Pulmonary artery endothelial cell (primary cell): ENCODE data around the gene FRMPD2. TPM values are rescaled to one million over a fixed set of nuclear protein-coding genes. Genes with fewer than 3 reads are reported as not detected.
"Not testable (repeated sequence)": the region's sequence is repeated elsewhere in the genome, so short reads cannot be mapped to it uniquely, and the experiment has no call there.

ENCODE experiments used
- DNase-seq: peaks from one replicate; pipeline ENCODE4 v3.0.0-alpha.2; 2011; ENCODE audit warnings: low read depth, low spot score
- total RNA-seq: library from RNA; depleted of rRNA; stranded (reverse); fragments of >200 nt; gene quantifications from 2 replicates; pipeline ENCODE4 v1.2.3, GENCODE V29; 2014

The FRMPD2 gene
- total RNA-seq, 1 donor from 2014 or later, result not detected

GRCh38 chr10:48253970-48254657 is 20.4 kb downstream of the FRMPD2 start:
- peak; percentile 61 for DNase-seq

- DNase-seq, result no peak
Measured at GRCh38 chr10:48252354-48252650, 22.2 kb downstream of the FRMPD2 start.

GRCh38 chr10:48251525-48252353 is 22.8 kb downstream of the FRMPD2 start:
- DNase-seq, result no peak

- no peak for DNase-seq
Measured at GRCh38 chr10:48251152-48251524, 23.4 kb downstream of the FRMPD2 start.

GRCh38 chr10:48249763-48250351 is 24.6 kb downstream of the FRMPD2 start:
- DNase-seq, result no peak

GRCh38 chr10:48249004-48249762 is 25.3 kb downstream of the FRMPD2 start:
- DNase-seq, result no peak

GRCh38 chr10:48248462-48248861 is 26.0 kb downstream of the FRMPD2 start:
- no peak for DNase-seq

GRCh38 chr10:48247680-48248079 is 26.8 kb downstream of the FRMPD2 start:
- no peak for DNase-seq

GRCh38 chr10:48246501-48246900 is 28.0 kb downstream of the FRMPD2 start:
- DNase-seq, result no peak

- no peak for DNase-seq
Measured at GRCh38 chr10:48245977-48246376, 28.5 kb downstream of the FRMPD2 start.

- not testable (repeated sequence) for DNase-seq
Measured at GRCh38 chr10:48243921-48244320, 30.6 kb downstream of the FRMPD2 start.

GRCh38 chr10:48243487-48243886 is 31.0 kb downstream of the FRMPD2 start:
- DNase-seq, result no peak

- DNase-seq, result no peak
Measured at GRCh38 chr10:48242171-48242904, 32.2 kb downstream of the FRMPD2 start.

- no peak for DNase-seq
Measured at GRCh38 chr10:48241332-48241731, 33.2 kb downstream of the FRMPD2 start.

- no peak for DNase-seq
Measured at GRCh38 chr10:48240196-48240595, 34.3 kb downstream of the FRMPD2 start.

- DNase-seq, result no peak
Measured at GRCh38 chr10:48239618-48240017, 34.9 kb downstream of the FRMPD2 start.

- no peak for DNase-seq
Measured at GRCh38 chr10:48238826-48239520, 35.5 kb downstream of the FRMPD2 start.

- DNase-seq, result no peak
Measured at GRCh38 chr10:48237259-48238250, 36.9 kb downstream of the FRMPD2 start.

- no peak for DNase-seq
Measured at GRCh38 chr10:48236199-48236621, 38.3 kb downstream of the FRMPD2 start.
